HepG2 (cell line): ENCODE data around the gene DAAM2. TPM values are rescaled to one million over a fixed set of nuclear protein-coding genes. Genes with fewer than 3 reads are reported as not detected.

Source experiments
- ATAC-seq: fragments of 200-7000 bp; cut with Tn5 transposase; 3 replicates; pipeline ENCODE4 v1.9.1; 2020; ENCODE audit warnings: mild to moderate bottlenecking, moderate library complexity
- BruUV-seq: library from RNA; stranded (reverse); fragments of 400-500 nt; replicated peaks from 2 replicates; lab custom pipeline; 2021; lab: Mats Ljungman, UMichigan
- CTCF ChIA-PET: fragments of 300-600 bp; formaldehyde crosslinking; extraction: SDS; loops from one replicate; lab custom pipeline; 2021; ENCODE audit warnings: low total read pairs, inconsistent platforms, low intra/inter-chr PET ratio; lab: Yijun Ruan, JAX
- POLR2A ChIA-PET: fragments of 350-600 bp; sonication (Branson Sonifier 250); formaldehyde crosslinking; loops from one replicate; lab custom pipeline; 2020; ENCODE audit warnings: antibody characterized with exemption, inconsistent platforms; lab: Yijun Ruan, JAX
- DNase-seq: peaks from one replicate; pipeline ENCODE4 v3.0.0-alpha.2; 2015; ENCODE audit warnings: low spot score
- FAIRE-seq: peaks from 3 replicates; lab custom pipeline; 2011; peaks lifted over from hg19 to GRCh38; lab: Jason Lieb, UNC
- H2AFZ ChIP-seq: one replicate; pipeline ENCODE4 v1.6.1; 2011; ENCODE audit warnings: low read length, inconsistent platforms
- H3K27ac ChIP-seq: fragments of 300-600 bp; 3 replicates; pipeline ENCODE4 v1.8.0; 2011; ENCODE audit warnings: mixed run types, mild to moderate bottlenecking, mixed read lengths, low read length, inconsistent platforms; ENCODE audit not compliant: insufficient read depth; ENCODE audit errors: extremely low read length
- H3K27me3 ChIP-seq, 2 experiments: fragments of 200-600 bp in 1 of 2; 2 replicates in 1 of 2; 3 replicates in 1 of 2; pipeline versions ENCODE4 v1.6.0 to v1.8.0; 2011; ENCODE audit warnings: low read length in 2 of 2, mild to moderate bottlenecking in 2 of 2, moderate library complexity in 2 of 2, inconsistent platforms in 1 of 2; ENCODE audit not compliant: insufficient read depth in 2 of 2, control insufficient read depth in 1 of 2
- H3K36me3 ChIP-seq, 2 experiments: fragments of 200-600 bp in 1 of 2; replicated peaks in 1 of 2; 2 replicates in 1 of 2; 3 replicates in 1 of 2; pipeline versions ENCODE4 v1.5.1 to v1.8.0; 2011; ENCODE audit warnings: low read length in 2 of 2, inconsistent platforms in 1 of 2; ENCODE audit not compliant: insufficient read depth in 2 of 2, control insufficient read depth in 1 of 2
- H3K4me1 ChIP-seq: 2 replicates; pipeline ENCODE4 v1.5.1; 2012; ENCODE audit warnings: low read length, inconsistent platforms; ENCODE audit not compliant: insufficient read depth
- H3K4me2 ChIP-seq: 2 replicates; pipeline ENCODE4 v1.6.0; 2011; ENCODE audit warnings: low read depth, low read length, inconsistent platforms
- H3K4me3 ChIP-seq, 3 experiments: fragments of 200-600 bp in 1 of 3; sonication (generic), shearing (Covaris generic) in 1 of 3; replicated peaks in 1 of 3; 2 replicates each; pipeline ENCODE4 v1.5.1; 2011 to 2016; ENCODE audit warnings: low read length in 3 of 3, inconsistent platforms in 2 of 3, low read depth in 2 of 3, mild to moderate bottlenecking in 2 of 3, control low read depth in 1 of 3, mixed read lengths in 1 of 3; ENCODE audit not compliant: insufficient read depth in 1 of 3
- H3K79me2 ChIP-seq: one replicate; pipeline ENCODE4 v1.6.1; 2011; ENCODE audit warnings: low read length, inconsistent platforms; ENCODE audit not compliant: insufficient read depth
- H3K9ac ChIP-seq: 2 replicates; pipeline ENCODE4 v1.6.0; 2011; ENCODE audit warnings: mild to moderate bottlenecking, low read depth, low read length, inconsistent platforms; ENCODE audit not compliant: insufficient read depth
- H3K9me3 ChIP-seq: 2 replicates; pipeline ENCODE4 v1.5.1; 2012; ENCODE audit warnings: mild to moderate bottlenecking, low read length
- H4K20me1 ChIP-seq: 2 replicates; pipeline ENCODE4 v1.6.0; 2011; ENCODE audit warnings: inconsistent platforms, mild to moderate bottlenecking, low read length, moderate library complexity; ENCODE audit not compliant: insufficient read depth
- ATF6 ChIP-seq: sonication (generic); formaldehyde crosslinking; conservative IDR thresholded peaks from 2 replicates; pipeline ENCODE4 v1.4.0; 2020; ENCODE audit warnings: missing genetic modification reagents
- DNMT3B ChIP-seq: conservative IDR thresholded peaks from 2 replicates; pipeline ENCODE4 v1.6.1; 2016; ENCODE audit warnings: missing biosample characterization, control low read depth
- JUND ChIP-seq: sonication (generic); formaldehyde crosslinking; IDR thresholded peaks from 2 replicates; pipeline ENCODE4 v1.8.0; 2022; ENCODE audit warnings: mild to moderate bottlenecking, missing genetic modification reagents
- NFE2 ChIP-seq: sonication (generic); formaldehyde crosslinking; IDR thresholded peaks from 2 replicates; pipeline ENCODE4 v1.4.0; 2020; ENCODE audit warnings: missing genetic modification reagents
- NPAS2 ChIP-seq: sonication (generic); formaldehyde crosslinking; IDR thresholded peaks from 2 replicates; pipeline ENCODE4 v1.8.0; 2022; ENCODE audit warnings: mild to moderate bottlenecking, missing genetic modification reagents, borderline replicate concordance
- PCBP1 ChIP-seq: fragments of 200-400 bp; formaldehyde crosslinking; IDR thresholded peaks from 2 replicates; pipeline ENCODE4 v1.6.1; 2017; ENCODE audit warnings: mild to moderate bottlenecking, low read depth, low read length, borderline replicate concordance
- PTBP1 ChIP-seq: fragments of 200-400 bp; formaldehyde crosslinking; IDR thresholded peaks from 2 replicates; pipeline ENCODE4 v1.6.1; 2018; ENCODE audit warnings: low read length, low read depth; ENCODE audit not compliant: poor library complexity, severe bottlenecking
- ZMYM4 ChIP-seq: sonication (generic); formaldehyde crosslinking; IDR thresholded peaks from 2 replicates; pipeline ENCODE4 v1.8.1; 2023; ENCODE audit warnings: mild to moderate bottlenecking, missing genetic modification reagents
- WGBS: methylation state at CpG from one replicate; pipeline ENCODE4 v1.1.6; 2017; ENCODE audit warnings: low lambda C conversion rate; 5-methylcytosine and 5-hydroxymethylcytosine counted together
- in situ Hi-C: cut with HindIII; loops from 2 replicates; pipeline ENCODE4 v1.10.0; 2017; ENCODE audit warnings: low pct_unique_long_range_greater_than_20kb; ENCODE audit not compliant: extremely low pct_ligation_motif_present
- intact Hi-C: fragments of 100-400 bp; cut with micrococcal nuclease; formaldehyde crosslinking; loops from one replicate; pipeline ENCODE4 v1.10.0; 2022; ENCODE audit not compliant: unreplicated experiment
- polyA plus RNA-seq, 8 experiments: library from polyadenylated mRNA; depleted of rRNA in 3 of 8; stranded (reverse) in 7 of 8; unstranded in 1 of 8; fragments of >200 nt; fragmentation: Illumina TruSeq in 4 of 8; extraction: Trizol in 4 of 8; gene quantifications; 2 replicates each; pipeline versions ENCODE4 v1.2.1 to v1.2.3, GENCODE V29; 2011 to 2016; ENCODE audit warnings: low read depth in 4 of 8, missing spikeins in 1 of 8, mixed read lengths in 1 of 8; ENCODE audit not compliant: insufficient read depth in 1 of 8
- total RNA-seq, 5 experiments: library from RNA; depleted of rRNA; stranded (reverse); fragments of >200 nt; fragmentation: Illumina TruSeq; extraction: Trizol; gene quantifications; 2 replicates each; pipeline ENCODE4 v1.2.3, GENCODE V29; 2016; ENCODE audit warnings: low read depth in 1 of 5
- TF ChIP-seq, protein P1 (sequence below): sonication (generic); formaldehyde crosslinking; IDR thresholded peaks from 2 replicates; pipeline ENCODE4 v1.9.0; 2022; ENCODE audit warnings: missing genetic modification reagents, mild to moderate bottlenecking, borderline replicate concordance

The DAAM2 gene
- total and polyA plus RNA-seq, 2 of the 13 experiments (the other 11 are each of a cell fraction or from before 2014, with no cell fraction given), result 0.01 TPM; not detected in 1

DNA sequence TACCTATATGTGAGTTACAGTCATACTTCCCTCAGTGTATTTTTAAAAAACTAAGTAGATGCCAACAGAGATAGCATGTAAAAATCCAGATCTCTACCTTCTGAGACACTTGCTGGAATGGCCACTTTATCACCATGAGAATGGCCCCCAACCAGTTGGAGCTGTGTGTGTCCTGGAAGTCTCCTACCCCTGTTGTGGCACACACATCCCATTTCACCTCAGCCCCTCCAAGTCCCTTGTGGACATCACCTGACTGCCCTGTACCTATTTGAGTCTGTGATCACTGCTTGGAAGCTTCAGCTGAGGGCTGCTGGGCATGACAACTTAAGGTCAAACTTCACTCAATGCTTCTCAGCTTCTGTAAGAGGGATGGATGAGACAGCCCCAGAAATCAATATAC, 118.0 kb downstream of the DAAM2 start (continued):
- TF ChIP-seq JUND (CRISPR knock-in tag), result no peak

- POLR2A ChIA-PET, result no interaction called here
- 90% methylated on average over 2 of the region's 2 CpGs for WGBS
Measured at GRCh38 chr6:39910744-39911143, 118.6 kb downstream of the DAAM2 start.

More at GRCh38 chr6:39910744-39911143, 118.6 kb downstream of the DAAM2 start:
- no peak for FAIRE-seq
- H3K4me2 ChIP-seq, result no peak overlapping the region
- no peak overlapping the region for H2AFZ ChIP-seq
- no peak for ATAC-seq
- no TSS peak for BruUV-seq
- intact Hi-C loops, result no loop called here
- no peaks in the 10 kb centered on the region for H4K20me1 ChIP-seq
- H3K79me2 ChIP-seq, result no peaks in the 10 kb centered on the region
- no peak overlapping the region for H3K4me3 ChIP-seq
- in situ Hi-C loops, result no loop called here
- peaks cover 9 to 21% of the 10 kb centered on the region in 2 experiments; a peak in 4 of 5 replicates for H3K36me3 ChIP-seq
- CTCF ChIA-PET, result no interaction called here
- no peak for DNase-seq
- H3K27me3 ChIP-seq, result no peaks in the 10 kb centered on the region
- no peaks in the 10 kb centered on the region for H3K4me1 ChIP-seq
- TF ChIP-seq NFE2 (CRISPR knock-in tag) (no peak), PTBP1 (no peak), PCBP1 (no peak), ATF6 (CRISPR knock-in tag) (no peak), NPAS2 (CRISPR knock-in tag) (no peak), ZMYM4 (no peak), DNMT3B (CRISPR knock-in tag) (no peak)
- TF ChIP-seq, protein P1, sequence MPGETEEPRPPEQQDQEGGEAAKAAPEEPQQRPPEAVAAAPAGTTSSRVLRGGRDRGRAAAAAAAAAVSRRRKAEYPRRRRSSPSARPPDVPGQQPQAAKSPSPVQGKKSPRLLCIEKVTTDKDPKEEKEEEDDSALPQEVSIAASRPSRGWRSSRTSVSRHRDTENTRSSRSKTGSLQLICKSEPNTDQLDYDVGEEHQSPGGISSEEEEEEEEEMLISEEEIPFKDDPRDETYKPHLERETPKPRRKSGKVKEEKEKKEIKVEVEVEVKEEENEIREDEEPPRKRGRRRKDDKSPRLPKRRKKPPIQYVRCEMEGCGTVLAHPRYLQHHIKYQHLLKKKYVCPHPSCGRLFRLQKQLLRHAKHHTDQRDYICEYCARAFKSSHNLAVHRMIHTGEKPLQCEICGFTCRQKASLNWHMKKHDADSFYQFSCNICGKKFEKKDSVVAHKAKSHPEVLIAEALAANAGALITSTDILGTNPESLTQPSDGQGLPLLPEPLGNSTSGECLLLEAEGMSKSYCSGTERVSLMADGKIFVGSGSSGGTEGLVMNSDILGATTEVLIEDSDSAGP (CRISPR knock-in tag), result no peak
- no peaks in the 10 kb centered on the region for H3K9me3 ChIP-seq
- H3K27ac ChIP-seq, result no peak overlapping the region
- H3K9ac ChIP-seq, result no peak overlapping the region
